Motor neuron (in vitro differentiated cells): ENCODE measurements around the gene NKX2-1. TPM values are rescaled to one million over a fixed set of nuclear protein-coding genes. Genes with fewer than 3 reads are reported as not detected.
A peak's percentile ranks its signal among the peaks of the same experiment; 100 is the strongest.

Experiments
- ATAC-seq, 8 experiments: fragments of 200-7000 bp; cut with Tn5 transposase; replicated peaks in 6 of 8; 2 replicates each; pipeline ENCODE4 v1.8.0; 2021; ENCODE audit warnings: mild to moderate bottlenecking in 8 of 8, moderate library complexity in 8 of 8
- H3K27ac ChIP-seq, 2 donors: fragments of 250-450 bp; sonication (Bioruptor Pico); 2 replicates each; pipeline ENCODE4 v1.9.0; 2021; ENCODE audit warnings: antibody characterized with exemption in 2 of 2, mild to moderate bottlenecking in 2 of 2, moderate library complexity in 1 of 2
- H3K4me1 ChIP-seq, 2 donors: fragments of 250-450 bp; sonication (Bioruptor Pico); replicated peaks in 1 of 2; 2 replicates each; pipeline ENCODE4 v1.6.1; 2021; ENCODE audit warnings: antibody characterized with exemption in 2 of 2, mild to moderate bottlenecking in 2 of 2, moderate library complexity in 1 of 2
- H3K4me3 ChIP-seq, 5 donors: fragments of 250-450 bp; sonication (Bioruptor Pico); 2 replicates each; pipeline ENCODE4 v1.9.0; 2021; ENCODE audit warnings: antibody characterized with exemption in 5 of 5, mild to moderate bottlenecking in 5 of 5, moderate library complexity in 4 of 5
- WGBS, 10 experiments: fragments of 450-650 bp; shearing (Covaris generic); methylation state at CpG; one replicate each; pipeline ENCODE4 v1.0.0; 2022; 5-methylcytosine and 5-hydroxymethylcytosine counted together
- in situ Hi-C, 9 experiments: fragments of 400-800 bp; cut with MboI; loops; one replicate each; pipeline ENCODE4 v1.15.0; 2021; ENCODE audit warnings: low sequenced_read_pairs in 9 of 9, low pct_unique_long_range_greater_than_20kb in 2 of 9; ENCODE audit not compliant: unreplicated experiment in 9 of 9
- total RNA-seq, 8 experiments: library from RNA; unstranded; fragments of 300-600 nt; gene quantifications; 2 replicates each; pipeline versions ENCODE4 v1.2.3 to v1.2.4, GENCODE V29; 2022

NKX2-1 gene
- total RNA-seq, 8 experiments from 2014 or later: 0.10 to 0.52 TPM; not detected in 6

- in situ Hi-C loops: loop anchor here in 1 of 9 experiments (25.0 kb wide), 1 partner anchor 147 kb away; the partner anchor contains the start of gene PAX9
- Histone ChIP-seq H3K4me3 (no peak overlapping the region), H3K27ac (no peak overlapping the region), H3K4me1 (peaks cover 0 to 13% of the 10 kb centered on the region in 2 donors)
- no peak for ATAC-seq
- 0 to 22% (median 3%) methylated on average over 1 to 10 of the region's 14 CpGs; no CpG with 5 or more reads in 1 of the 10 experiments for WGBS, 10 experiments
Measured at GRCh38 chr14:36515105-36515593, 4.9 kb downstream of the NKX2-1 start.

- 0 to 8% (median 3%) methylated on average over 3 to 23 of the region's 38 CpGs; no CpG with 5 or more reads in 1 of the 10 experiments for WGBS, 10 experiments
- no peak overlapping the region for H3K27ac ChIP-seq
- in situ Hi-C loops: loop anchor here in 1 of 9 experiments (25.0 kb wide), 1 partner anchor 148 kb away; the partner anchor contains the start of gene PAX9
- H3K4me1 ChIP-seq: peaks cover 0 to 7% of the 10 kb centered on the region in 2 donors
- no peak overlapping the region for H3K4me3 ChIP-seq
- ATAC-seq: no peak
Measured at GRCh38 chr14:36514278-36515104, 5.5 kb downstream of the NKX2-1 start.

GRCh38 chr14:36513451-36514277, 6.4 kb downstream of the NKX2-1 start:
- no peak overlapping the region for H3K4me3 ChIP-seq
- in situ Hi-C loops: loop anchor here in 1 of 9 experiments (25.0 kb wide), 1 partner anchor 149 kb away; the partner anchor contains the start of gene PAX9
- WGBS, 10 experiments: 0 to 7% (median 0%) methylated on average over 1 to 10 of the region's 38 CpGs; no CpG with 5 or more reads in 4 of the 10 experiments
- peak in 3 of 8 experiments; percentile 21 to 40 (median 38) for ATAC-seq
- no peak overlapping the region for H3K27ac ChIP-seq
- H3K4me1 ChIP-seq: no peaks in the 10 kb centered on the region

GRCh38 chr14:36513012-36513420, 7.0 kb downstream of the NKX2-1 start:
- H3K27ac ChIP-seq: no peak overlapping the region
- H3K4me1 ChIP-seq: no peaks in the 10 kb centered on the region
- no peak for ATAC-seq
- no peak overlapping the region for H3K4me3 ChIP-seq
- in situ Hi-C loops: loop anchor here in 1 of 9 experiments (25.0 kb wide), 1 partner anchor 149 kb away; the partner anchor contains the start of gene PAX9
- 0 to 25% (median 1%) methylated on average over 1 to 15 of the region's 17 CpGs; no CpG with 5 or more reads in 3 of the 10 experiments for WGBS, 10 experiments

GRCh38 chr14:36512585-36513003, 7.4 kb downstream of the NKX2-1 start:
- H3K4me3 ChIP-seq: no peak overlapping the region
- no peak overlapping the region for H3K27ac ChIP-seq
- 0 to 25% (median 3%) methylated on average over 1 to 8 of the region's 9 CpGs for WGBS, 10 experiments
- no peak for ATAC-seq
- no peaks in the 10 kb centered on the region for H3K4me1 ChIP-seq
- in situ Hi-C loops: loop anchor here in 1 of 9 experiments (25.0 kb wide), 1 partner anchor 150 kb away; the partner anchor contains the start of gene PAX9

GRCh38 chr14:36511981-36512584, 7.9 kb downstream of the NKX2-1 start:
- Histone ChIP-seq H3K4me1 (no peaks in the 10 kb centered on the region), H3K27ac (no peak overlapping the region), H3K4me3 (no peak overlapping the region)
- WGBS, 10 experiments: 8 to 31% (median 18%) methylated on average over 2 to 7 of the region's 7 CpGs; no CpG with 5 or more reads in 4 of the 10 experiments
- in situ Hi-C loops: loop anchor here in 1 of 9 experiments (25.0 kb wide), 1 partner anchor 150 kb away; the partner anchor contains the start of gene PAX9
- ATAC-seq: no peak

GRCh38 chr14:36510874-36511273, 9.2 kb downstream of the NKX2-1 start:
- in situ Hi-C loops: loop anchor here in 1 of 9 experiments (25.0 kb wide), 1 partner anchor 151 kb away; the partner anchor contains the start of gene PAX9
- Histone ChIP-seq H3K4me3 (no peak overlapping the region), H3K4me1 (no peaks in the 10 kb centered on the region), H3K27ac (no peak overlapping the region)
- 0 to 27% (median 8%) methylated on average over 1 to 6 of the region's 6 CpGs; no CpG with 5 or more reads in 1 of the 10 experiments for WGBS, 10 experiments
- ATAC-seq: no peak

- Histone ChIP-seq H3K4me3 (no peak overlapping the region), H3K4me1 (peaks cover 0 to under 1% of the 10 kb centered on the region in 2 donors), H3K27ac (no peak overlapping the region)
- in situ Hi-C loops: loop anchor here in 1 of 9 experiments (25.0 kb wide), 1 partner anchor 152 kb away; the partner anchor contains the start of gene PAX9
- no peak for ATAC-seq
- WGBS, 10 experiments: 0 to 14% (median 3%) methylated on average over 1 to 19 of the region's 20 CpGs
Measured at GRCh38 chr14:36510078-36510799, 9.8 kb downstream of the NKX2-1 start.

- in situ Hi-C loops: loop anchor here in 1 of 9 experiments (25.0 kb wide), 1 partner anchor 153 kb away; the partner anchor contains the start of gene PAX9
- ATAC-seq: no peak
- peaks cover 0 to 7% of the 10 kb centered on the region in 2 donors for H3K4me1 ChIP-seq
- no peak overlapping the region for H3K27ac ChIP-seq
- WGBS, 10 experiments: 0 to 29% (median 1%) methylated on average over 1 to 13 of the region's 14 CpGs
- H3K4me3 ChIP-seq: no peak overlapping the region
Measured at GRCh38 chr14:36509069-36509917, 10.7 kb downstream of the NKX2-1 start.

- 0 to 8% (median 0%) methylated on average over 1 to 16 of the region's 32 CpGs; no CpG with 5 or more reads in 2 of the 10 experiments for WGBS, 10 experiments
- in situ Hi-C loops: loop anchor here in 1 of 9 experiments (25.0 kb wide), 1 partner anchor 154 kb away; the partner anchor contains the start of gene PAX9
- ATAC-seq: no peak
- Histone ChIP-seq H3K27ac (no peak overlapping the region), H3K4me1 (peaks cover 7 to 8% of the 10 kb centered on the region in 2 donors), H3K4me3 (no peak overlapping the region)
Measured at GRCh38 chr14:36508418-36509068, 11.5 kb downstream of the NKX2-1 start.
